Endothelial cell of umbilical vein (primary cell): ENCODE results near the gene CEMIP. TPM values are rescaled to one million over a fixed set of nuclear protein-coding genes. Genes with fewer than 3 reads are reported as not detected.

Experiments used
- BruUV-seq: library from RNA; stranded (reverse); fragments of 400-500 nt; replicated peaks from 2 replicates; lab custom pipeline; 2021; lab: Mats Ljungman, UMichigan
- CTCF ChIA-PET: fragments of 300-600, 350-600 bp; sonication (Branson Sonifier 250); formaldehyde crosslinking; loops from one replicate; lab custom pipeline; 2021; ENCODE audit warnings: antibody characterized with exemption, inconsistent platforms; lab: Charles Lee
- POLR2A ChIA-PET: fragments of 300-600, 350-600 bp; sonication (Branson Sonifier 250); formaldehyde crosslinking; loops from one replicate; lab custom pipeline; 2021; ENCODE audit warnings: antibody characterized with exemption, inconsistent platforms; lab: Charles Lee
- DNase-seq: peaks from one replicate; pipeline ENCODE4 v3.0.0-alpha.2; 2011; ENCODE audit warnings: low read depth, low spot score
- FAIRE-seq: peaks from 2 replicates; lab custom pipeline; 2011; peaks lifted over from hg19 to GRCh38; lab: Jason Lieb, UNC
- H2AFZ ChIP-seq: 2 replicates; pipeline ENCODE4 v1.6.0; 2012; ENCODE audit warnings: low read depth, low read length, control low read depth, inconsistent platforms
- H3K27ac ChIP-seq: 2 replicates; pipeline ENCODE4 v1.5.1; 2011; ENCODE audit warnings: low read depth, mild to moderate bottlenecking, control low read depth, low read length, moderate library complexity; ENCODE audit not compliant: insufficient read depth
- H3K27me3 ChIP-seq, 2 experiments: 2 replicates each; pipeline versions ENCODE4 v1.6.0 to v1.6.1; 2011; ENCODE audit warnings: low read length in 2 of 2, mixed read lengths in 1 of 2; ENCODE audit not compliant: control insufficient read depth in 2 of 2, insufficient read depth in 2 of 2
- H3K36me3 ChIP-seq, 2 experiments: 2 replicates in 1 of 2; 3 replicates in 1 of 2; pipeline ENCODE4 v1.5.1; 2011; ENCODE audit warnings: low read length in 2 of 2, mild to moderate bottlenecking in 1 of 2, moderate library complexity in 1 of 2; ENCODE audit not compliant: control insufficient read depth in 2 of 2, insufficient read depth in 2 of 2; ENCODE audit errors: extremely low read depth in 1 of 2
- H3K4me1 ChIP-seq: 3 replicates; pipeline ENCODE4 v1.5.1; 2011; ENCODE audit warnings: mild to moderate bottlenecking, low read length; ENCODE audit not compliant: control insufficient read depth, insufficient read depth; ENCODE audit errors: extremely low read depth
- H3K4me2 ChIP-seq: 2 replicates; pipeline ENCODE4 v1.6.1; 2011; ENCODE audit warnings: low read length, control low read depth, mixed read lengths; ENCODE audit not compliant: insufficient read depth
- H3K4me3 ChIP-seq, 3 experiments: fragments of 200-600 bp in 1 of 3; sonication (generic), shearing (Covaris generic) in 1 of 3; replicated peaks in 1 of 3; 2 replicates each; pipeline ENCODE4 v1.5.1; 2011 to 2016; ENCODE audit warnings: control low read depth in 3 of 3, low read length in 3 of 3, mild to moderate bottlenecking in 2 of 3, inconsistent platforms in 1 of 3, low read depth in 1 of 3, moderate library complexity in 1 of 3; ENCODE audit not compliant: insufficient read depth in 1 of 3
- H3K79me2 ChIP-seq: 2 replicates; pipeline ENCODE4 v1.6.0; 2012; ENCODE audit warnings: low read length, inconsistent platforms; ENCODE audit not compliant: control insufficient read depth, insufficient read depth
- H3K9ac ChIP-seq: replicated peaks from 2 replicates; pipeline ENCODE3; 2011; ENCODE audit warnings: low read length, control low read depth; ENCODE audit not compliant: insufficient read depth; ENCODE audit errors: extremely low read depth
- H3K9me1 ChIP-seq: replicated peaks from 3 replicates; pipeline ENCODE4 v1.6.0; 2011; ENCODE audit warnings: mild to moderate bottlenecking, low read length; ENCODE audit not compliant: control insufficient read depth, insufficient read depth; ENCODE audit errors: extremely low read depth
- H3K9me3 ChIP-seq: replicated peaks from 2 replicates; pipeline ENCODE4 v1.5.1; 2012; ENCODE audit warnings: low read length, inconsistent platforms; ENCODE audit not compliant: control insufficient read depth, insufficient read depth
- H4K20me1 ChIP-seq: replicated peaks from 2 replicates; pipeline ENCODE3; 2011; ENCODE audit warnings: mild to moderate bottlenecking, low read length; ENCODE audit not compliant: control insufficient read depth, insufficient read depth; ENCODE audit errors: extremely low read depth
- CTCF ChIP-seq, 2 donors: IDR thresholded peaks; 1 replicate in 1 of 2; 2 replicates in 1 of 2; pipeline ENCODE4 v1.5.1; 2011; ENCODE audit warnings: low read length in 2 of 2, mild to moderate bottlenecking in 2 of 2, moderate library complexity in 2 of 2, control low read depth in 1 of 2, inconsistent platforms in 1 of 2, low read depth in 1 of 2; ENCODE audit not compliant: insufficient read depth in 1 of 2; ENCODE audit errors: extremely low read depth in 1 of 2
- EZH2 ChIP-seq: IDR thresholded peaks from 2 replicates; pipeline ENCODE4 v1.6.1; 2012; ENCODE audit warnings: borderline replicate concordance, low read depth, mild to moderate bottlenecking, moderate library complexity, low read length, inconsistent platforms; ENCODE audit not compliant: severe bottlenecking
- FOS ChIP-seq: IDR thresholded peaks from 2 replicates; pipeline ENCODE4 v1.6.1; 2011; ENCODE audit warnings: mild to moderate bottlenecking, low read length, moderate library complexity, borderline replicate concordance; ENCODE audit not compliant: insufficient read depth
- GATA2 ChIP-seq: IDR thresholded peaks from 2 replicates; pipeline ENCODE4 v1.7.0; 2011; ENCODE audit warnings: low read depth, mild to moderate bottlenecking, moderate library complexity, mixed read lengths, low read length; ENCODE audit not compliant: insufficient read length, insufficient read depth
- JUN ChIP-seq: IDR thresholded peaks from 2 replicates; pipeline ENCODE4 v1.6.1; 2011; ENCODE audit warnings: borderline replicate concordance, low read depth; ENCODE audit not compliant: insufficient read length, insufficient read depth
- MAX ChIP-seq: IDR thresholded peaks from 2 replicates; pipeline ENCODE4 v1.6.1; 2011; ENCODE audit not compliant: insufficient read depth, insufficient read length
- MYC ChIP-seq: IDR thresholded peaks from one replicate; pipeline ENCODE4 v1.6.1; 2011; ENCODE audit warnings: mild to moderate bottlenecking, low read depth, low read length
- POLR2A ChIP-seq: IDR thresholded peaks from 2 replicates; pipeline ENCODE4 v1.6.1; 2012; ENCODE audit warnings: low read depth, mild to moderate bottlenecking, control low read depth, low read length
- POLR2AphosphoS5 ChIP-seq: IDR thresholded peaks from 2 replicates; pipeline ENCODE4 v1.6.1; 2012; ENCODE audit warnings: low read depth, mild to moderate bottlenecking, control low read depth, low read length, moderate library complexity; ENCODE audit not compliant: insufficient read depth
- dilution Hi-C: fragments of 300-500 bp; cut with MboI; formaldehyde crosslinking; loops from one replicate; pipeline ENCODE4 v1.15.0; 2019; ENCODE audit warnings: low sequenced_read_pairs; ENCODE audit not compliant: extremely low pct_ligation_motif_present
- intact Hi-C: fragments of 100-400 bp; cut with micrococcal nuclease; formaldehyde crosslinking; loops from one replicate; pipeline ENCODE4 v1.10.0; 2022
- polyA plus RNA-seq, 4 experiments: library from polyadenylated mRNA; depleted of rRNA in 3 of 4; stranded (reverse) in 3 of 4; unstranded in 1 of 4; fragments of >200 nt; gene quantifications; 2 replicates each; pipeline versions ENCODE4 v1.2.1 to v1.2.3, GENCODE V29; 2011 to 2012; ENCODE audit warnings: missing spikeins in 1 of 4
- total RNA-seq: library from RNA; stranded (reverse); gene quantifications from 2 replicates; pipeline ENCODE4 v1.2.3, GENCODE V29; 2021

The CEMIP gene
- total and polyA plus RNA-seq, 2 donors (not counting 3 experiments of a cell fraction or from before 2014, with no cell fraction given) = 0.01 TPM; not detected in 1

GRCh38 chr15:80790236-80790635 is 11.1 kb downstream of the CEMIP start:
- Histone ChIP-seq H2AFZ (no peak overlapping the region), H3K36me3 (no peaks in the 10 kb centered on the region), H3K79me2 (no peaks in the 10 kb centered on the region), H3K4me2 (no peak overlapping the region), H3K4me1 (no peaks in the 10 kb centered on the region), H4K20me1 (no peaks in the 10 kb centered on the region), H3K9me1 (no peaks in the 10 kb centered on the region), H3K27ac (no peak overlapping the region), H3K9ac (no peak overlapping the region), H3K27me3 (peaks cover 0 to 2% of the 10 kb centered on the region in 2 experiments), H3K4me3 (no peak overlapping the region), H3K9me3 (no peaks in the 10 kb centered on the region)
- intact Hi-C loops (no loop called here), dilution Hi-C loops (no loop called here)
- no peak for DNase-seq
- no peak for TF ChIP-seq POLR2AphosphoS5
- TF ChIP-seq POLR2A = no peak
- TF ChIP-seq EZH2 = no peak
- no peak for TF ChIP-seq MAX
- TF ChIP-seq GATA2 = no peak
- no peak for TF ChIP-seq FOS
- TF ChIP-seq CTCF (IDR thresholded peaks at IDR 0.05; ENCODE audit: extremely low read depth in 1 of 2, insufficient read depth in 1 of 2, low read depth in 1 of 2, low read length in 2 of 2) = no peak
- no peak for TF ChIP-seq MYC
- no peak for TF ChIP-seq JUN
- CTCF ChIA-PET = no interaction called here
- BruUV-seq = no TSS peak
- POLR2A ChIA-PET = no interaction called here
- FAIRE-seq = no peak
